PC-3 (cell line): ENCODE measurements around the gene LIG3. TPM values are rescaled to one million over a fixed set of nuclear protein-coding genes. Genes with fewer than 3 reads are reported as not detected.

Source experiments
- ATAC-seq: fragments of 200-7000 bp; cut with Tn5 transposase; 2 replicates; pipeline ENCODE4 v1.9.1; 2020; ENCODE audit warnings: mild to moderate bottlenecking, moderate library complexity
- BruUV-seq: library from RNA; stranded (reverse); fragments of 400-500 nt; replicated peaks from 2 replicates; lab custom pipeline; 2021; lab: Mats Ljungman, UMichigan
- CTCF ChIA-PET: fragments of 300-600 bp; sonication (Branson Sonifier 250); formaldehyde crosslinking; loops from one replicate; lab custom pipeline; 2022; ENCODE audit warnings: antibody characterized with exemption; lab: Charles Lee
- POLR2A ChIA-PET: fragments of 300-600 bp; sonication (Branson Sonifier 250); formaldehyde crosslinking; loops from one replicate; lab custom pipeline; 2022; ENCODE audit warnings: antibody characterized with exemption; ENCODE audit not compliant: unreplicated experiment; lab: Charles Lee
- DNase-seq: peaks from one replicate; pipeline ENCODE4 v3.0.0-alpha.2; 2015
- H2AFZ ChIP-seq: fragments of 300-600 bp; sonication (generic); 2 replicates; pipeline ENCODE4 v1.6.0; 2016; ENCODE audit warnings: antibody characterized with exemption, low read length
- H3F3A ChIP-seq: fragments of 300-600 bp; sonication (generic); one replicate; pipeline ENCODE4 v1.6.0; 2017; ENCODE audit warnings: antibody characterized with exemption, low read length, control low read depth, mild to moderate bottlenecking; ENCODE audit not compliant: unreplicated experiment
- H3K27ac ChIP-seq: fragments of 300-600 bp; sonication (generic); 2 replicates; pipeline ENCODE4 v1.5.1; 2016; ENCODE audit warnings: mild to moderate bottlenecking, low read length
- H3K27me3 ChIP-seq: fragments of 300-600 bp; sonication (generic); 2 replicates; pipeline ENCODE4 v1.6.1; 2016; ENCODE audit warnings: low read length, mixed read lengths
- H3K36me3 ChIP-seq: fragments of 300-600 bp; sonication (generic); 2 replicates; pipeline ENCODE4 v1.6.1; 2016; ENCODE audit warnings: low read depth, mixed run types, low read length, mixed read lengths
- H3K4me1 ChIP-seq: fragments of 300-600 bp; sonication (generic); 2 replicates; pipeline ENCODE4 v1.5.1; 2016; ENCODE audit warnings: low read length; ENCODE audit not compliant: insufficient read depth
- H3K4me2 ChIP-seq: fragments of 300-600 bp; sonication (generic); 2 replicates; pipeline ENCODE4 v1.6.0; 2016; ENCODE audit warnings: low read length
- H3K4me3 ChIP-seq: fragments of 300-600 bp; sonication (generic); 2 replicates; pipeline ENCODE4 v1.5.1; 2016; ENCODE audit warnings: mild to moderate bottlenecking, low read length, mixed read lengths
- H3K79me2 ChIP-seq: fragments of 300-600 bp; sonication (generic); 2 replicates; pipeline ENCODE4 v1.6.1; 2017; ENCODE audit warnings: low read length, mixed read lengths
- H3K9ac ChIP-seq: fragments of 300-600 bp; sonication (generic); 2 replicates; pipeline ENCODE4 v1.6.0; 2016; ENCODE audit warnings: mild to moderate bottlenecking, low read length
- H3K9me2 ChIP-seq: fragments of 300-600 bp; sonication (generic); replicated peaks from 2 replicates; pipeline ENCODE4 v1.6.1; 2016; ENCODE audit warnings: mixed run types, low read length, mixed read lengths
- H3K9me3 ChIP-seq: fragments of 300-600 bp; sonication (generic); 2 replicates; pipeline ENCODE4 v1.6.1; 2016; ENCODE audit warnings: low read length, mixed read lengths
- H4K20me1 ChIP-seq: fragments of 300-600 bp; sonication (generic); 2 replicates; pipeline ENCODE4 v1.6.1; 2016; ENCODE audit warnings: low read length, mixed read lengths
- EZH2 ChIP-seq: fragments of 300-600 bp; sonication (generic); IDR thresholded peaks from one replicate; pipeline ENCODE4 v1.6.1; 2017; ENCODE audit warnings: antibody characterized with exemption, mild to moderate bottlenecking, low read length; ENCODE audit not compliant: unreplicated experiment
- EZH2phosphoT487 ChIP-seq: fragments of 300-600 bp; sonication (generic); IDR thresholded peaks from 2 replicates; pipeline ENCODE4 v1.6.1; 2018; ENCODE audit warnings: mild to moderate bottlenecking, antibody characterized with exemption, low read length, borderline replicate concordance
- intact Hi-C: fragments of 100-400 bp; cut with micrococcal nuclease; formaldehyde crosslinking; loops from 2 replicates; pipeline ENCODE4 v1.9.0; 2023
- total RNA-seq: library from RNA; depleted of rRNA; stranded (reverse); fragments of >200 nt; gene quantifications from 2 replicates; pipeline ENCODE4 v1.2.3, GENCODE V29; 2014
- TF ChIP-seq, protein P1 (sequence below): fragments of 300-600 bp; sonication (generic); conservative IDR thresholded peaks from 2 replicates; pipeline ENCODE4 v1.5.1; 2017; ENCODE audit warnings: antibody characterized with exemption, low read depth, mild to moderate bottlenecking, low read length

The LIG3 gene
- total RNA-seq, 1 experiment from 2014 or later, result 43.2 TPM

DNA sequence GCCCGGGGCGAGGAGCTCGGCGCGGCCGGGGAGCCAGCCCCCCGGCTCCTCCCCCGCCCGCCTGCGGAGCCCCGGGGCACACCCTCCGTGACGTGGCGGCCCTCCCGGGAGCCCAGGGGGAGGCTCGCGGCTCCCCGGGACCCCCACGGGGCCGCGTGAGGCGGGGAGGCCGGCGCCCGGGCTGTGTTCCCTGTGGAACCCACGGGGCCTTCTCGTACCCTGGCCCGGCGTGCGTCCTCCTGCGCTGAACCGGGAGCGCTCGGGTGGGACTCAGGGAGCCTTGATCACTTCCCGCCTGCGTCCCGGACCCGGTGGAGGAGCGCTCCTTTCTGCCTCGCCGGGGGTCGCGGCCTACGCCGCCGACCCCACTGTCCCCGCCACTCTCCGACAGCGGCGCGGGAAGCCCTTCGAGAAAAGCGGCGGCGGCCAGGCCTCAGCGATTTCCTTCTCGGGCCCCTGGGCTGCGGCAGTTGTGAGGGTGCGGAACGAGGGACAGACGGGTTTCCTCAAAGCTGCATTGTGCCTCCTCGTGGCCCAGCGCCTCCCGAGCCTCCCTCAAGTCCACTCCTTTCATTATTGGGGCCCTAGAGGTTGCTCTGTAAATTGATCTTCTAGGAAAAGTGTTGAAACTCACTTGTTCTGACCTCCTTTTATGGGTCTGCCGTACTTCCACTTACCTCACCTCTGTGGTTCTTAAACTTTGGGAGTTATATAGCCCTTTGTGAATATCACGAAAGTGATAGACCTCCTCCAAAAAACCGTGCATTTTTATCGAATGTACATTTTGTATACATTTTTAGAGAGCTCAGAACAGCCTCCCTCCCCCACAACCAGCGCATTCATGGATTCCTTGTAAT is 597 bp downstream of the LIG3 start:
- peak overlapping the region; percentile 89 for H3K27ac ChIP-seq
- ChIA-PET CTCF (interaction anchor here (0.5 kb wide), 1 partner anchor 257 kb away, joined by 3 read pairs; no protein-coding TSS in a partner anchor), POLR2A (interaction anchor here (0.6 kb wide), 1 partner anchor 29 kb away, joined by 3 read pairs; no protein-coding TSS in a partner anchor)
- H3K9ac ChIP-seq, result peak overlapping the region; percentile 99
- H3K79me2 ChIP-seq, result peaks cover 37% of the 10 kb centered on the region
- H3F3A ChIP-seq, result no peaks in the 10 kb centered on the region
- H3K9me2 ChIP-seq, result no peaks in the 10 kb centered on the region
- H3K9me3 ChIP-seq, result no peaks in the 10 kb centered on the region
- BruUV-seq, result TSS peak; percentile 64
- TF ChIP-seq EZH2, result no peak
- TF ChIP-seq, protein P1, sequence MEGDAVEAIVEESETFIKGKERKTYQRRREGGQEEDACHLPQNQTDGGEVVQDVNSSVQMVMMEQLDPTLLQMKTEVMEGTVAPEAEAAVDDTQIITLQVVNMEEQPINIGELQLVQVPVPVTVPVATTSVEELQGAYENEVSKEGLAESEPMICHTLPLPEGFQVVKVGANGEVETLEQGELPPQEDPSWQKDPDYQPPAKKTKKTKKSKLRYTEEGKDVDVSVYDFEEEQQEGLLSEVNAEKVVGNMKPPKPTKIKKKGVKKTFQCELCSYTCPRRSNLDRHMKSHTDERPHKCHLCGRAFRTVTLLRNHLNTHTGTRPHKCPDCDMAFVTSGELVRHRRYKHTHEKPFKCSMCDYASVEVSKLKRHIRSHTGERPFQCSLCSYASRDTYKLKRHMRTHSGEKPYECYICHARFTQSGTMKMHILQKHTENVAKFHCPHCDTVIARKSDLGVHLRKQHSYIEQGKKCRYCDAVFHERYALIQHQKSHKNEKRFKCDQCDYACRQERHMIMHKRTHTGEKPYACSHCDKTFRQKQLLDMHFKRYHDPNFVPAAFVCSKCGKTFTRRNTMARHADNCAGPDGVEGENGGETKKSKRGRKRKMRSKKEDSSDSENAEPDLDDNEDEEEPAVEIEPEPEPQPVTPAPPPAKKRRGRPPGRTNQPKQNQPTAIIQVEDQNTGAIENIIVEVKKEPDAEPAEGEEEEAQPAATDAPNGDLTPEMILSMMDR, result peak; percentile 51; the same call in 1 of the 2 replicates
- H4K20me1 ChIP-seq, result no peaks in the 10 kb centered on the region
- H3K27me3 ChIP-seq, result no peaks in the 10 kb centered on the region
- peak overlapping the region; percentile 96 for H3K4me2 ChIP-seq
- peaks cover 19% of the 10 kb centered on the region for H3K4me1 ChIP-seq
- peak overlapping the region; percentile 89 for H2AFZ ChIP-seq
- intact Hi-C loops, result loop anchor here (5.0 kb wide), 1 partner anchor 136 kb away; the partner anchor contains the start of gene RAD51D
- peak overlapping the region; percentile 91 for H3K4me3 ChIP-seq
- peaks cover 3% of the 10 kb centered on the region for H3K36me3 ChIP-seq
- ATAC-seq (peak; percentile 84), DNase-seq (peak; percentile 60)

DNA sequence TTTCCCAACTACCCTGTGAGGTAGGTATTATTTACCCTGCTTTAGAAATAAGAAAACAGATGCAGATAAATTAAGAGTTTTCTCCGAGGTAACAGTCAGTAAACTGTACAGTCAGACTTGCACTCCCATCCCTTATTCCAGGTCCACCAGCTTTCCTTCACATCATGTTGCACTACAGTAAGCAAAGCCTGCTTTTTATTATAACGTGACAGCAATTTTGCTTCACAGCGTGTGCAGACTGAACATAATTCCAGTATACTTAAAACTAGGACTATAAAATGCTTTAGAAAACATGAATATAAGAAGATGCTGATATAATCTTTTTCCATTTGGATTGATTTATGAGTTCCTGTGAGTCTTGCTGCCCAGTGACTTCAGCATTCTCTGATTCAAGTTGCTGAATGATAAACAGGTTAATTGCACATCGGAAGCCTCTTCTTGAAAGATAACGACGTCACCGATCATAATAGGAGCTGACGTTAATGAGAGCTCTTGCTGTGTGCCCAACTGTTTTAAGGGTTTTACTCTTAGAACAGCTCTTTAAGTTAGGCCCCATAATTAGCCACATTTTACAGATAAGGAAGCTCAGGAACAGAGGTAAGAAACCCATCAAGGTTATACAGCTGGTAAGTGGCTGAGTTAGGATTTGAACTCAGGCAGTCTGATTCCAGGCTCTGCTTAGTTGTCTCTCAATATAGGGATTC is 1.4 kb downstream of the LIG3 start:
- no TSS peak for BruUV-seq
- peaks cover 37% of the 10 kb centered on the region for H3K79me2 ChIP-seq
- no peaks in the 10 kb centered on the region for H3F3A ChIP-seq
- ChIA-PET POLR2A (interaction anchor here (0.6 kb wide), 1 partner anchor 30 kb away, joined by 3 read pairs; no protein-coding TSS in a partner anchor), CTCF (no interaction called here)
- peak overlapping the region; percentile 91 for H3K4me3 ChIP-seq
- ATAC-seq (no peak), DNase-seq (no peak)
- TF ChIP-seq EZH2phosphoT487 (no peak), EZH2 (no peak)
- TF ChIP-seq, protein P1, result no peak
- peak overlapping the region; percentile 99 for H3K9ac ChIP-seq
- H3K4me2 ChIP-seq, result peak overlapping the region; percentile 96
- peak overlapping the region; percentile 89; the same call in 1 of the 2 replicates for H2AFZ ChIP-seq
- H3K27me3 ChIP-seq, result no peaks in the 10 kb centered on the region
- peaks cover 3% of the 10 kb centered on the region for H3K36me3 ChIP-seq
- H3K9me3 ChIP-seq, result no peaks in the 10 kb centered on the region
- no peaks in the 10 kb centered on the region for H3K9me2 ChIP-seq
- H4K20me1 ChIP-seq, result no peaks in the 10 kb centered on the region
- intact Hi-C loops, result loop anchor here (5.0 kb wide), 1 partner anchor 136 kb away; the partner anchor contains the start of gene RAD51D
- peaks cover 19% of the 10 kb centered on the region for H3K4me1 ChIP-seq
- H3K27ac ChIP-seq, result peak overlapping the region; percentile 89
